GM23338 (cell line): ENCODE data around the gene SARNP. TPM values are rescaled to one million over a fixed set of nuclear protein-coding genes. Genes with fewer than 3 reads are reported as not detected.

ENCODE experiments used
- ATAC-seq: fragments of 200-7000 bp; cut with Tn5 transposase; 3 replicates; pipeline ENCODE4 v1.9.1; 2020
- DNase-seq: peaks from one replicate; pipeline ENCODE4 v3.0.0-alpha.2; 2015; ENCODE audit warnings: low spot score
- H2AFZ ChIP-seq: fragments of 200-600 bp; sonication (generic); 2 replicates; pipeline ENCODE4 v1.8.0; 2016; ENCODE audit warnings: antibody characterized with exemption, mild to moderate bottlenecking, moderate library complexity
- H3F3A ChIP-seq: fragments of 200-600 bp; sonication (generic); replicated peaks from 2 replicates; pipeline ENCODE4 v1.8.0; 2017; ENCODE audit warnings: antibody characterized with exemption, mixed run types, low read depth
- H3K27ac ChIP-seq: fragments of 200-600 bp; sonication (generic); 2 replicates; pipeline ENCODE4 v1.6.1; 2016; ENCODE audit warnings: low read depth
- H3K27me3 ChIP-seq: fragments of 200-600 bp; sonication (generic); 2 replicates; pipeline ENCODE4 v1.8.0; 2016; ENCODE audit warnings: mild to moderate bottlenecking, mixed run types, moderate library complexity; ENCODE audit not compliant: insufficient read depth
- H3K36me3 ChIP-seq: fragments of 200-600 bp; sonication (generic); 2 replicates; pipeline ENCODE4 v1.8.0; 2016; ENCODE audit warnings: mild to moderate bottlenecking; ENCODE audit not compliant: insufficient read depth
- H3K4me1 ChIP-seq: fragments of 200-600 bp; sonication (generic); 2 replicates; pipeline ENCODE4 v1.8.0; 2016; ENCODE audit warnings: mild to moderate bottlenecking, moderate library complexity; ENCODE audit not compliant: insufficient read depth
- H3K4me2 ChIP-seq: fragments of 200-600 bp; sonication (generic); 2 replicates; pipeline ENCODE4 v1.7.1; 2017; ENCODE audit warnings: mixed run types
- H3K4me3 ChIP-seq: fragments of 200-600 bp; sonication (generic); 2 replicates; pipeline ENCODE4 v1.6.1; 2016; ENCODE audit warnings: mixed run types
- H3K79me2 ChIP-seq: fragments of 200-600 bp; sonication (generic); replicated peaks from 2 replicates; pipeline ENCODE4 v1.8.0; 2017; ENCODE audit warnings: mild to moderate bottlenecking; ENCODE audit not compliant: insufficient read depth
- H3K9me2 ChIP-seq: fragments of 200-600 bp; sonication (generic); 2 replicates; pipeline ENCODE4 v1.8.0; 2017; ENCODE audit not compliant: insufficient read depth
- H4K20me1 ChIP-seq: fragments of 200-600 bp; sonication (generic); replicated peaks from 2 replicates; pipeline ENCODE4 v1.8.0; 2017; ENCODE audit warnings: mild to moderate bottlenecking; ENCODE audit not compliant: insufficient read depth
- H3K27ac Mint-ChIP-seq: 2 replicates; pipeline ENCODE4 v1.8.0; 2020; ENCODE audit warnings: inconsistent platforms, mild to moderate bottlenecking, moderate library complexity, mixed read lengths
- H3K27me3 Mint-ChIP-seq: 3 replicates; pipeline ENCODE4 v1.8.0; 2022; ENCODE audit warnings: low read depth, mild to moderate bottlenecking, moderate library complexity, mixed read lengths, inconsistent platforms; ENCODE audit not compliant: insufficient read depth, poor library complexity
- H3K36me3 Mint-ChIP-seq: 3 replicates; pipeline ENCODE4 v1.8.0; 2021; ENCODE audit warnings: low read depth, mild to moderate bottlenecking, inconsistent platforms, moderate library complexity, mixed read lengths
- H3K4me1 Mint-ChIP-seq: 3 replicates; pipeline ENCODE4 v1.8.0; 2020; ENCODE audit warnings: mild to moderate bottlenecking, inconsistent platforms, mixed read lengths
- H3K4me3 Mint-ChIP-seq: 3 replicates; pipeline ENCODE4 v1.8.0; 2021; ENCODE audit warnings: moderate library complexity, mild to moderate bottlenecking, inconsistent platforms, mixed read lengths
- H3K9me3 Mint-ChIP-seq: 3 replicates; pipeline ENCODE4 v1.8.0; 2020; ENCODE audit warnings: moderate library complexity, mild to moderate bottlenecking, inconsistent platforms, mixed read lengths
- CREB1 ChIP-seq: fragments of 250-450 bp; sonication (Bioruptor Pico); IDR thresholded peaks from 2 replicates; pipeline ENCODE4 v1.5.0; 2020; ENCODE audit warnings: low read depth, mild to moderate bottlenecking, moderate library complexity
- ETS1 ChIP-seq: IDR thresholded peaks from 2 replicates; pipeline ENCODE4 v1.6.1; 2016; ENCODE audit warnings: antibody characterized with exemption
- EZH2 ChIP-seq: fragments of 200-600 bp; sonication (generic); IDR thresholded peaks from one replicate; pipeline ENCODE4 v1.8.0; 2017; ENCODE audit warnings: antibody characterized with exemption, mild to moderate bottlenecking, low read depth; ENCODE audit not compliant: unreplicated experiment
- EZH2phosphoT487 ChIP-seq: fragments of 200-600 bp; sonication (generic); IDR thresholded peaks from one replicate; pipeline ENCODE4 v1.8.1; 2018; ENCODE audit warnings: antibody characterized with exemption; ENCODE audit not compliant: unreplicated experiment
- JUNB ChIP-seq: IDR thresholded peaks from one replicate; pipeline ENCODE4 v1.6.1; 2016; ENCODE audit warnings: antibody characterized with exemption; ENCODE audit not compliant: unreplicated experiment
- POLR2AphosphoS5 ChIP-seq: IDR thresholded peaks from 2 replicates; pipeline ENCODE4 v1.6.1; 2016; ENCODE audit warnings: antibody characterized with exemption, low read depth
- REST ChIP-seq: IDR thresholded peaks from one replicate; pipeline ENCODE4 v1.6.1; 2018; ENCODE audit warnings: antibody characterized with exemption; ENCODE audit not compliant: unreplicated experiment
- STAT1 ChIP-seq: IDR thresholded peaks from one replicate; pipeline ENCODE4 v1.6.1; 2016; ENCODE audit warnings: antibody characterized with exemption; ENCODE audit not compliant: unreplicated experiment
- ZNF114 ChIP-seq: fragments of 250-450 bp; sonication (Bioruptor Pico); IDR thresholded peaks from 2 replicates; pipeline ENCODE4 v1.5.0; 2020; ENCODE audit warnings: mild to moderate bottlenecking, moderate library complexity
- ZNF331 ChIP-seq: fragments of 250-450 bp; sonication (Bioruptor Pico); IDR thresholded peaks from 2 replicates; pipeline ENCODE4 v1.5.0; 2020; ENCODE audit warnings: low read depth, mild to moderate bottlenecking, moderate library complexity
- polyA plus RNA-seq: library from polyadenylated mRNA; unstranded; fragments of >200 nt; fragmentation: Nextera tagmentation; extraction: Ambion mirVana; gene quantifications from 2 replicates; pipeline ENCODE4 v1.2.1, GENCODE V29; 2016
- total RNA-seq: library from RNA; depleted of rRNA; stranded (reverse); fragments of >200 nt; shearing (Covaris generic); gene quantifications from 2 replicates; pipeline ENCODE4 v1.2.3, GENCODE V29; 2014

The SARNP gene
- total and polyA plus RNA-seq, 2 experiments from 2014 or later, result 96.0 to 313 TPM

GRCh38 chr12:55715833-55716581, 101.5 kb downstream of the SARNP start, which contains the start of gene BLOC1S1:
Gene BLOC1S1 (plus strand): TSS chr12:55716046. CDS start chr12:55716052, 6 bp downstream.
- Histone ChIP-seq H3K36me3 (no peaks in the 10 kb centered on the region), H3K27me3 (peaks cover 8% of the 10 kb centered on the region; the same call in 1 of the 2 replicates), H3K79me2 (peaks cover 10% of the 10 kb centered on the region; the same call in 1 of the 2 replicates), H3K4me2 (peak within 1 kb of the TSS; percentile 98), H3K4me1 (peaks cover 37% of the 10 kb centered on the region), H3K4me3 (peak within 1 kb of the TSS; percentile 94), H3K27ac (peak within 1 kb of the TSS; percentile 97), H2AFZ (peak within 1 kb of the TSS; percentile 98), H4K20me1 (no peaks in the 10 kb centered on the region), H3K9me2 (no peaks in the 10 kb centered on the region), H3F3A (peaks cover 16% of the 10 kb centered on the region; the same call in 1 of the 2 replicates)
- ATAC-seq, result peak; percentile 90
- peak; percentile 96 for DNase-seq
- peak within 1 kb of the TSS; percentile 79 for H3K27ac Mint-ChIP-seq
- H3K9me3 Mint-ChIP-seq, result peaks cover 6% of the 10 kb centered on the region; the same call in 2 of the 3 replicates
- TF ChIP-seq JUNB, result no peak
- no peak for TF ChIP-seq REST
- peak; percentile 65; the same call in 1 of the 2 replicates for TF ChIP-seq CREB1 (CRISPR knock-in tag)
- TF ChIP-seq POLR2AphosphoS5, result peak; percentile 55
- TF ChIP-seq EZH2, result no peak
- TF ChIP-seq ZNF331 (CRISPR knock-in tag), result no peak
- peak; percentile 72; the same call in 1 of the 2 replicates for TF ChIP-seq ETS1
- TF ChIP-seq STAT1, result no peak
- no peak for TF ChIP-seq EZH2phosphoT487
- TF ChIP-seq ZNF114, result no peak
- H3K4me1 Mint-ChIP-seq, result peaks cover 35% of the 10 kb centered on the region
- H3K36me3 Mint-ChIP-seq, result peaks cover 4% of the 10 kb centered on the region; the same call in 2 of the 3 replicates
- H3K27me3 Mint-ChIP-seq, result peaks cover 24% of the 10 kb centered on the region
- peak within 1 kb of the TSS; percentile 82 for H3K4me3 Mint-ChIP-seq
